GM12878 (cell line): ENCODE results near the gene MAFG. TPM values are rescaled to one million over a fixed set of nuclear protein-coding genes. Genes with fewer than 3 reads are reported as not detected.
"Not testable (repeated sequence)": the region's sequence is repeated elsewhere in the genome, so short reads cannot be mapped to it uniquely, and the experiment has no call there.

ENCODE experiments used
- ATAC-seq: fragments of 200-7000 bp; cut with Tn5 transposase; 3 replicates; pipeline ENCODE4 v1.9.1; 2020; ENCODE audit warnings: mild to moderate bottlenecking, moderate library complexity
- BruUV-seq: library from RNA; stranded (reverse); fragments of 400-500 nt; replicated peaks from 2 replicates; lab custom pipeline; 2021; lab: Mats Ljungman, UMichigan
- CTCF ChIA-PET: fragments of 300-600 bp; sonication (Branson Sonifier 250); formaldehyde crosslinking; extraction: SDS; loops from one replicate; lab custom pipeline; 2021; ENCODE audit warnings: inconsistent platforms; lab: Yijun Ruan, JAX
- POLR2A ChIA-PET: fragments of 350-600 bp; formaldehyde crosslinking; extraction: SDS; loops from one replicate; lab custom pipeline; 2021; ENCODE audit warnings: inconsistent platforms; lab: Charles Lee
- RAD21 ChIA-PET: fragments of 300-600 bp; sonication (Branson Sonifier 250); formaldehyde crosslinking; loops from one replicate; lab custom pipeline; 2023; ENCODE audit warnings: antibody characterized with exemption; ENCODE audit not compliant: unreplicated experiment; lab: Charles Lee
- SMC1A ChIA-PET: fragments of 300-600 bp; sonication (Branson Sonifier 250); formaldehyde crosslinking; loops from one replicate; lab custom pipeline; 2023; ENCODE audit not compliant: unreplicated experiment, uncharacterized antibody; lab: Charles Lee
- DNase-seq: peaks from one replicate; pipeline ENCODE4 v3.0.0-alpha.2; 2011; ENCODE audit warnings: low read depth, low spot score
- FAIRE-seq: peaks from 3 replicates; lab custom pipeline; 2011; peaks lifted over from hg19 to GRCh38; lab: Jason Lieb, UNC
- H2AFZ ChIP-seq: 2 replicates; pipeline ENCODE4 v1.6.0; 2011; ENCODE audit warnings: low read depth, low read length, control low read depth; ENCODE audit not compliant: control insufficient read depth
- H3K27ac ChIP-seq: 2 replicates; pipeline ENCODE4 v1.5.1; 2011; ENCODE audit warnings: control low read depth; ENCODE audit not compliant: control insufficient read depth, insufficient read depth
- H3K27me3 ChIP-seq, 2 experiments: replicated peaks in 1 of 2; 2 replicates each; pipeline versions ENCODE4 v1.6.0 to v1.6.1; 2011; ENCODE audit warnings: low read length in 1 of 2; ENCODE audit not compliant: control insufficient read depth in 2 of 2, insufficient read depth in 2 of 2
- H3K36me3 ChIP-seq, 2 experiments: 2 replicates each; pipeline ENCODE4 v1.5.1; 2011; ENCODE audit warnings: low read length in 1 of 2; ENCODE audit not compliant: control insufficient read depth in 2 of 2, insufficient read depth in 2 of 2
- H3K4me1 ChIP-seq: 2 replicates; pipeline ENCODE4 v1.6.1; 2011; ENCODE audit warnings: mild to moderate bottlenecking, low read length, moderate library complexity, mixed read lengths; ENCODE audit not compliant: control insufficient read depth, insufficient read depth
- H3K4me2 ChIP-seq: 2 replicates; pipeline ENCODE4 v1.6.0; 2011; ENCODE audit warnings: control low read depth; ENCODE audit not compliant: control insufficient read depth, insufficient read depth
- H3K4me3 ChIP-seq: fragments of 200-600 bp; sonication (generic); 2 replicates; pipeline ENCODE4 v1.5.1; 2016
- H3K79me2 ChIP-seq: 2 replicates; pipeline ENCODE4 v1.6.0; 2011; ENCODE audit warnings: low read length; ENCODE audit not compliant: control insufficient read depth, insufficient read depth
- H3K9ac ChIP-seq: 2 replicates; pipeline ENCODE4 v1.8.0; 2011; ENCODE audit warnings: low read length, control low read depth, mixed read lengths; ENCODE audit not compliant: control insufficient read depth, insufficient read depth
- H3K9me3 ChIP-seq: replicated peaks from 3 replicates; pipeline ENCODE4 v1.5.1; 2011; ENCODE audit warnings: mild to moderate bottlenecking, low read length; ENCODE audit not compliant: control insufficient read depth, insufficient read depth
- H4K20me1 ChIP-seq: 2 replicates; pipeline ENCODE4 v1.6.0; 2011; ENCODE audit not compliant: control insufficient read depth, insufficient read depth
- NR2C1 ChIP-seq: fragments of 450-650 bp; IDR thresholded peaks from 2 replicates; pipeline ENCODE4 v1.6.1; 2017; ENCODE audit warnings: antibody characterized with exemption, mild to moderate bottlenecking, moderate library complexity
- SMARCA5 ChIP-seq: fragments of 450-650 bp; IDR thresholded peaks from 2 replicates; pipeline ENCODE4 v1.6.1; 2017; ENCODE audit warnings: mild to moderate bottlenecking
- whole genome bisulfite sequencing: methylation state at CpG from one replicate; pipeline ENCODE4 v1.1.6; 2016; ENCODE audit warnings: low lambda C conversion rate; ENCODE audit not compliant: insufficient replicate concordance, insufficient coverage; ENCODE audit errors: missing lambda C conversion rate; 5-methylcytosine and 5-hydroxymethylcytosine counted together
- in situ Hi-C: fragments of 300-500 bp; cut with MboI; formaldehyde crosslinking; loops from 9 replicates; pipeline ENCODE4 v1.14.3; 2018; ENCODE audit warnings: mixed read lengths
- intact Hi-C: fragments of 100-400 bp; cut with micrococcal nuclease; formaldehyde crosslinking; loops from one replicate; pipeline ENCODE4 v1.14.2; 2022; ENCODE audit not compliant: unreplicated experiment
- polyA plus RNA-seq, 11 experiments: library from polyadenylated mRNA; depleted of rRNA in 4 of 11; unstranded in 6 of 11; stranded (reverse) in 5 of 11; fragments of >200 nt; fragmentation: Nextera tagmentation in 4 of 11; fragmentation: Illumina TruSeq in 1 of 11; extraction: Ambion mirVana in 4 of 11; extraction: Trizol in 1 of 11; gene quantifications; 1 replicate in 1 of 11; 2 replicates in 10 of 11; pipeline versions ENCODE4 v1.2.1 to v1.2.3, GENCODE V29; 2011 to 2016; ENCODE audit warnings: inconsistent platforms in 2 of 11, missing spikeins in 2 of 11, low read depth in 1 of 11
- total RNA-seq, 4 experiments: library from RNA; depleted of rRNA in 3 of 4; stranded (reverse); fragments of >200 nt in 3 of 4; fragmentation: Illumina TruSeq in 1 of 4; extraction: Trizol in 1 of 4; gene quantifications; 2 replicates each; pipeline versions ENCODE4 v1.2.1 to v1.2.3, GENCODE V29; 2013 to 2021
- TF ChIP-seq, protein P1 (sequence below): fragments of 450-650 bp; IDR thresholded peaks from 2 replicates; pipeline ENCODE4 v1.6.1; 2017; ENCODE audit warnings: mild to moderate bottlenecking, moderate library complexity

Gene MAFG
- total and polyA plus RNA-seq, 10 of the 15 experiments (the other 5 are each of a cell fraction or from before 2014, with no cell fraction given) = 0.48 to 20.1 (median 7.6) TPM

DNA sequence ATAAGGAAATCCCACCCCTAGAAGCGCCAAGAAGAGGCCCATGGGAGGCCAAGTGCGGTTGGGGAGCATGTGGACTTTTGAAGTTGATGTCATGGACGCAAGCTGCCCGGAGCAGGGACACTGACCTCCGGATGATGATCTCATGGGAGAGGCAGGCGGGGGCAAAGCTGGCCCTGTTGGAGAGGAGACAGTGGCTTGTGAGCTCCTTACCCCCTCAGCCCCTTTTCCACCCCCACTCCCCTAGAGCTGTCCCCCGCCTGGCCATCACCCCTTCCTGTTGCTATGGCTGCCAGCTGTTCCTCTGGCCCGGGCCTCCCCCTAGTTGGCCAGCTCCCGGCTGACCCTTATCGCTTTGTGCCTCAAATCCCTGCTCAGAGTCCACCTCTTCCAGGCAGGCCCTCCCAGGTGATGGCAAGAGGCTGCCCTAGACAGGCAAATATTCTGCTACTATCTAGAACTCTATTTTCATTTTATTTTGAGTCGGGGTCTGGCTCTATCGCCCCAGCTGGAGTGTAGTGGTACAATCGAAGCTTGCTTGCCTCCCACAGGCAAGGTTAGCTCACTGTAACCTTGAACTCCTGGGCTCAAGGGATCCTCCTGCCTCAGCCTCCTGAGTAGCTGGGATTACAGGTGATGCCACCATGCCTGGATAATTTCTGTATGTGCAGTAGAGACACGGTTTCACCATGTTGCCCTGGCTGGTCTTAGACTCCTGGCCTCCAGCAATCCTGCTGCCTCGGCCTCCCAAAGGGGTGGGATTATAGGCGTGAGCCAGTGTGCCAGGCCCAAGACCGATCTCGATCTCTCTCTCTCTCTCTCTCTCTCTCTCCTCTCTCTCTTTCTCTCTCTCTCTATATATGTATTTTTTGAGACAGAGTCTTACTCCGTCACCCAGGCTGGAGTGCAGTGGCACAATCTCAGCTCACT lies 26.9 kb upstream of the MAFG start (continued):
- TF ChIP-seq, protein P1, sequence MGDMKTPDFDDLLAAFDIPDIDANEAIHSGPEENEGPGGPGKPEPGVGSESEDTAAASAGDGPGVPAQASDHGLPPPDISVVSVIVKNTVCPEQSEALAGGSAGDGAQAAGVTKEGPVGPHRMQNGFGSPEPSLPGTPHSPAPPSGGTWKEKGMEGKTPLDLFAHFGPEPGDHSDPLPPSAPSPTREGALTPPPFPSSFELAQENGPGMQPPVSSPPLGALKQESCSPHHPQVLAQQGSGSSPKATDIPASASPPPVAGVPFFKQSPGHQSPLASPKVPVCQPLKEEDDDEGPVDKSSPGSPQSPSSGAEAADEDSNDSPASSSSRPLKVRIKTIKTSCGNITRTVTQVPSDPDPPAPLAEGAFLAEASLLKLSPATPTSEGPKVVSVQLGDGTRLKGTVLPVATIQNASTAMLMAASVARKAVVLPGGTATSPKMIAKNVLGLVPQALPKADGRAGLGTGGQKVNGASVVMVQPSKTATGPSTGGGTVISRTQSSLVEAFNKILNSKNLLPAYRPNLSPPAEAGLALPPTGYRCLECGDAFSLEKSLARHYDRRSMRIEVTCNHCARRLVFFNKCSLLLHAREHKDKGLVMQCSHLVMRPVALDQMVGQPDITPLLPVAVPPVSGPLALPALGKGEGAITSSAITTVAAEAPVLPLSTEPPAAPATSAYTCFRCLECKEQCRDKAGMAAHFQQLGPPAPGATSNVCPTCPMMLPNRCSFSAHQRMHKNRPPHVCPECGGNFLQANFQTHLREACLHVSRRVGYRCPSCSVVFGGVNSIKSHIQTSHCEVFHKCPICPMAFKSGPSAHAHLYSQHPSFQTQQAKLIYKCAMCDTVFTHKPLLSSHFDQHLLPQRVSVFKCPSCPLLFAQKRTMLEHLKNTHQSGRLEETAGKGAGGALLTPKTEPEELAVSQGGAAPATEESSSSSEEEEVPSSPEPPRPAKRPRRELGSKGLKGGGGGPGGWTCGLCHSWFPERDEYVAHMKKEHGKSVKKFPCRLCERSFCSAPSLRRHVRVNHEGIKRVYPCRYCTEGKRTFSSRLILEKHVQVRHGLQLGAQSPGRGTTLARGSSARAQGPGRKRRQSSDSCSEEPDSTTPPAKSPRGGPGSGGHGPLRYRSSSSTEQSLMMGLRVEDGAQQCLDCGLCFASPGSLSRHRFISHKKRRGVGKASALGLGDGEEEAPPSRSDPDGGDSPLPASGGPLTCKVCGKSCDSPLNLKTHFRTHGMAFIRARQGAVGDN = no peak
- TF ChIP-seq SMARCA5 (no peak), NR2C1 (no peak)

DNA sequence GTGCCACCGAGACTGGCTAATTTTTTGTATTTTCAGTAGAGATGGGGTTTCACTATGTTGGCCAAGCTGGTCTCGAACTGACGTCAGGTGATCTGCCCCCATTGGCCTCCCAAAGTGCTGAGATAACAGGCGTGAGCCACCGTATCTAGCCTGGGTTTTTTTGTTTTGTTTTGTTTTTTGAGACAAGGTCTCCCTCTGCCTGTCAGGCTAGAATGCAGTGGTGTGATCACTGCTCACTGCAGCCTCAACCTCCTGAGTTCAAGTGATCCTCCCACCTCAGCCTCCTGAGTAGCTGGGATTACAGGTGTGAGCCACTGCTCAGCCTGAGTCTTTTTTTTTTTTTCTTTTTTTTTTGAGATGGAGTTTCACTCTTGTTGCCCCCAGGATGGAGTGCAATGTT lies 25.9 kb upstream of the MAFG start:
- BruUV-seq, H3K9ac ChIP-seq, DNase-seq, H3K27me3 ChIP-seq, in situ Hi-C loops, H3K36me3 ChIP-seq, FAIRE-seq, H2AFZ ChIP-seq, H3K4me2 ChIP-seq, H4K20me1 ChIP-seq, H3K4me1 ChIP-seq, H3K4me3 ChIP-seq, H3K27ac ChIP-seq, intact Hi-C loops, H3K79me2 ChIP-seq, H3K9me3 ChIP-seq: not testable (repeated sequence)
- peak; percentile 30; the same call in 1 of the 3 replicates for ATAC-seq
- POLR2A ChIA-PET = interaction anchor here (0.6 to 0.7 kb wide), 2 partner anchors 245 to 679 kb away, joined by 3 to 6 read pairs; no protein-coding TSS in a partner anchor
- SMC1A ChIA-PET = interaction anchor here (0.6 to 0.8 kb wide), 2 partner anchors 19 to 224 kb away, joined by 3 read pairs; no protein-coding TSS in a partner anchor
- RAD21 ChIA-PET = interaction anchor here (1.2 kb wide), 1 partner anchor 67 kb away, joined by 8 read pairs; no protein-coding TSS in a partner anchor
- CTCF ChIA-PET = interaction anchor here (0.8 to 2.0 kb wide), 3 partner anchors 68 to 138 kb away, joined by 3 to 11 read pairs (median 3); partner anchors contain the start of gene CENPX
- 27% methylated on average over 5 of the region's 5 CpGs for WGBS
